H9 (cell line): ENCODE data around the gene ADH7. TPM values are rescaled to one million over a fixed set of nuclear protein-coding genes. Genes with fewer than 3 reads are reported as not detected.

Experiments
- DNase-seq: peaks from one replicate; pipeline ENCODE4 v3.0.0-alpha.2; 2017
- H2AFZ ChIP-seq: one replicate; pipeline ENCODE4 v1.6.1; 2013; ENCODE audit warnings: mild to moderate bottlenecking, low read length, control low read depth, moderate library complexity
- H2AK5ac ChIP-seq: 2 replicates; pipeline ENCODE4 v1.6.1; 2013; ENCODE audit warnings: low read length, control low read depth, mixed read lengths; ENCODE audit not compliant: insufficient read length
- H2BK120ac ChIP-seq: one replicate; pipeline ENCODE4 v1.6.1; 2013; ENCODE audit warnings: low read depth, mild to moderate bottlenecking, low read length, control low read depth, inconsistent platforms; ENCODE audit not compliant: poor library complexity, severe bottlenecking
- H2BK12ac ChIP-seq: 2 replicates; pipeline ENCODE4 v1.6.1; 2013; ENCODE audit warnings: low read length, control low read depth, mixed read lengths, low read depth; ENCODE audit not compliant: insufficient read length
- H2BK15ac ChIP-seq: 2 replicates; pipeline ENCODE4 v1.6.1; 2013; ENCODE audit warnings: low read depth, low read length, control low read depth
- H2BK20ac ChIP-seq: one replicate; pipeline ENCODE4 v1.6.1; 2013; ENCODE audit warnings: low read depth, mild to moderate bottlenecking, low read length, control low read depth, inconsistent platforms; ENCODE audit not compliant: poor library complexity, severe bottlenecking
- H2BK5ac ChIP-seq: 2 replicates; pipeline ENCODE4 v1.6.1; 2013; ENCODE audit warnings: low read length, control low read depth, mixed read lengths; ENCODE audit not compliant: insufficient read length
- H3K14ac ChIP-seq: 2 replicates; pipeline ENCODE4 v1.6.1; 2013; ENCODE audit warnings: low read length, control low read depth; ENCODE audit not compliant: insufficient read depth
- H3K18ac ChIP-seq: 2 replicates; pipeline ENCODE4 v1.6.1; 2013; ENCODE audit warnings: low read depth, mild to moderate bottlenecking, mixed read lengths, low read length, control low read depth; ENCODE audit not compliant: insufficient read length
- H3K23ac ChIP-seq: 2 replicates; pipeline ENCODE4 v1.6.1; 2013; ENCODE audit warnings: low read length, control low read depth, mixed read lengths, low read depth; ENCODE audit not compliant: insufficient read length
- H3K23me2 ChIP-seq: 2 replicates; pipeline ENCODE4 v1.6.1; 2013; ENCODE audit warnings: low read depth, mild to moderate bottlenecking, mixed read lengths, low read length, control low read depth; ENCODE audit not compliant: insufficient read length, poor library complexity, severe bottlenecking
- H3K27ac ChIP-seq: 2 replicates; pipeline ENCODE4 v1.5.1; 2013; ENCODE audit warnings: low read length, control low read depth, mixed read lengths, low read depth; ENCODE audit not compliant: insufficient read length
- H3K27me3 ChIP-seq: 2 replicates; pipeline ENCODE4 v1.6.1; 2013; ENCODE audit warnings: low read length, control low read depth, inconsistent platforms; ENCODE audit not compliant: insufficient read depth
- H3K4ac ChIP-seq: 2 replicates; pipeline ENCODE4 v1.6.1; 2013; ENCODE audit warnings: low read depth, mild to moderate bottlenecking, control low read depth, inconsistent platforms, low read length, moderate library complexity
- H3K4me1 ChIP-seq: 2 replicates; pipeline ENCODE4 v1.6.1; 2013; ENCODE audit warnings: low read length, control low read depth, inconsistent platforms; ENCODE audit not compliant: insufficient read depth
- H3K4me2 ChIP-seq: 2 replicates; pipeline ENCODE4 v1.6.1; 2013; ENCODE audit warnings: low read length, control low read depth, mixed read lengths; ENCODE audit not compliant: insufficient read length, insufficient read depth
- H3K56ac ChIP-seq: 2 replicates; pipeline ENCODE4 v1.6.1; 2013; ENCODE audit warnings: low read depth, mild to moderate bottlenecking, mixed read lengths, low read length, control low read depth; ENCODE audit not compliant: insufficient read length
- H3K79me1 ChIP-seq: 2 replicates; pipeline ENCODE4 v1.6.1; 2013; ENCODE audit warnings: low read depth, mild to moderate bottlenecking, moderate library complexity, low read length, control low read depth, inconsistent platforms; ENCODE audit not compliant: insufficient read depth, poor library complexity, severe bottlenecking
- H3K79me2 ChIP-seq: 2 replicates; pipeline ENCODE4 v1.6.1; 2013; ENCODE audit warnings: low read length, control low read depth, inconsistent platforms; ENCODE audit not compliant: insufficient read depth
- H3K9ac ChIP-seq: 2 replicates; pipeline ENCODE4 v1.6.1; 2013; ENCODE audit warnings: low read length, control low read depth, mixed read lengths; ENCODE audit not compliant: insufficient read length; ENCODE audit errors: extremely low read depth
- H3K9me3 ChIP-seq: one replicate; pipeline ENCODE4 v1.6.1; 2013; ENCODE audit warnings: low read depth, low read length, inconsistent platforms; ENCODE audit not compliant: control insufficient read depth
- H3T11ph ChIP-seq: one replicate; pipeline ENCODE4 v1.6.1; 2013; ENCODE audit warnings: mild to moderate bottlenecking, low read length, control low read depth, inconsistent platforms
- H4K20me1 ChIP-seq: one replicate; pipeline ENCODE4 v1.6.1; 2013; ENCODE audit not compliant: control insufficient read depth, insufficient read length, insufficient read depth
- H4K5ac ChIP-seq: 2 replicates; pipeline ENCODE4 v1.6.1; 2013; ENCODE audit warnings: low read depth, mild to moderate bottlenecking, mixed read lengths, low read length, control low read depth; ENCODE audit not compliant: insufficient read length
- H4K8ac ChIP-seq: replicated peaks from 2 replicates; pipeline ENCODE4 v1.6.1; 2013; ENCODE audit warnings: low read length, control low read depth, mixed read lengths, low read depth; ENCODE audit not compliant: insufficient read length
- H4K91ac ChIP-seq: 2 replicates; pipeline ENCODE4 v1.6.1; 2013; ENCODE audit warnings: low read depth, mild to moderate bottlenecking, moderate library complexity, mixed read lengths, low read length, control low read depth; ENCODE audit not compliant: insufficient read length
- H3K27ac Mint-ChIP-seq, 3 experiments: 2 replicates in 2 of 3; 3 replicates in 1 of 3; pipeline ENCODE4 v1.8.0; 2020 to 2021; ENCODE audit warnings: mixed read lengths in 3 of 3, mild to moderate bottlenecking in 1 of 3, moderate library complexity in 1 of 3
- H3K27me3 Mint-ChIP-seq: 2 replicates; pipeline ENCODE4 v1.8.0; 2021; ENCODE audit warnings: low read depth, mild to moderate bottlenecking, moderate library complexity, mixed read lengths
- H3K36me3 Mint-ChIP-seq, 3 experiments: 2 replicates in 2 of 3; 3 replicates in 1 of 3; pipeline ENCODE4 v1.8.0; 2020 to 2021; ENCODE audit warnings: low read depth in 3 of 3, mixed read lengths in 3 of 3; ENCODE audit not compliant: insufficient read depth in 1 of 3
- H3K4me1 Mint-ChIP-seq, 2 experiments: 2 replicates each; pipeline ENCODE4 v1.8.0; 2020; ENCODE audit warnings: mixed read lengths in 2 of 2
- H3K4me3 Mint-ChIP-seq, 2 experiments: 2 replicates in 1 of 2; 3 replicates in 1 of 2; pipeline ENCODE4 v1.8.0; 2020 to 2021; ENCODE audit warnings: mild to moderate bottlenecking in 2 of 2, mixed read lengths in 2 of 2, moderate library complexity in 1 of 2
- H3K9me3 Mint-ChIP-seq, 2 experiments: 2 replicates in 1 of 2; 3 replicates in 1 of 2; pipeline ENCODE4 v1.8.0; 2020; ENCODE audit warnings: mild to moderate bottlenecking in 2 of 2, mixed read lengths in 2 of 2, moderate library complexity in 1 of 2
- CTCF ChIP-seq: fragments of 200-600 bp; sonication (generic); conservative IDR thresholded peaks from 3 replicates; pipeline ENCODE4 v1.8.0; 2021; ENCODE audit warnings: antibody characterized with exemption, mild to moderate bottlenecking
- WGBS: extraction: QIAGEN DNeasy Blood & Tissue Kit; methylation state at CpG from one replicate; pipeline ENCODE4 v1.1.7; 2013; ENCODE audit warnings: missing lambda C conversion rate, low lambda C conversion rate, mixed read lengths; ENCODE audit not compliant: insufficient read length; ENCODE audit errors: extremely low coverage; 5-methylcytosine and 5-hydroxymethylcytosine counted together
- total RNA-seq: library from RNA; stranded (reverse); gene quantifications from 2 replicates; pipeline ENCODE4 v1.2.1, GENCODE V29; 2021

ADH7 gene
- total RNA-seq, 1 experiment from 2014 or later, result not detected

- Histone ChIP-seq H3K27me3 (no peaks in the 10 kb centered on the region), H2AFZ (no peak overlapping the region), H3K4me1 (no peaks in the 10 kb centered on the region), H2BK12ac (no peak overlapping the region), H3K56ac (no peak overlapping the region), H3T11ph (no peak overlapping the region), H4K8ac (no peak overlapping the region), H3K27ac (no peak overlapping the region), H3K18ac (no peak overlapping the region), H3K14ac (no peak overlapping the region), H3K4me2 (no peak overlapping the region), H3K79me2 (no peaks in the 10 kb centered on the region), H4K20me1 (no peaks in the 10 kb centered on the region), H2BK5ac (no peak overlapping the region), H3K9ac (no peak overlapping the region), H3K9me3 (no peaks in the 10 kb centered on the region), H3K79me1 (no peaks in the 10 kb centered on the region), H4K91ac (no peak overlapping the region), H2BK120ac (no peak overlapping the region), H2AK5ac (no peak overlapping the region), H2BK15ac (no peak overlapping the region), H2BK20ac (no peak overlapping the region), H3K23me2 (no peaks in the 10 kb centered on the region), H4K5ac (no peak overlapping the region), H3K23ac (no peak overlapping the region), H3K4ac (no peak overlapping the region)
- H3K27me3 Mint-ChIP-seq, result no peaks in the 10 kb centered on the region
- peaks cover 0 to 4% (median 3%) of the 10 kb centered on the region in 3 experiments; a peak in 2 of 7 replicates for H3K36me3 Mint-ChIP-seq
- no CpG with 5 or more reads among the region's 1 CpG for WGBS
- DNase-seq, result no peak
- H3K9me3 Mint-ChIP-seq, result peaks cover 6 to 11% of the 10 kb centered on the region in 2 experiments; a peak in 4 of 5 replicates
- H3K27ac Mint-ChIP-seq, result no peak overlapping the region
- no peak for TF ChIP-seq CTCF
- H3K4me1 Mint-ChIP-seq, result no peaks in the 10 kb centered on the region
- no peak overlapping the region for H3K4me3 Mint-ChIP-seq
These were observed 68.7 kb downstream of the ADH7 start for GRCh38 chr4:99366491-99366890.
